HUES48 (cell line): ENCODE data around the gene MYO1H.

ENCODE experiments used
- H3K27ac ChIP-seq: one replicate; pipeline ENCODE4 v1.7.0; 2013; ENCODE audit warnings: low read depth, low read length, inconsistent platforms
- H3K27me3 ChIP-seq: 2 replicates; pipeline ENCODE4 v1.6.1; 2013; ENCODE audit warnings: mild to moderate bottlenecking, low read length; ENCODE audit not compliant: control insufficient read depth, insufficient read depth
- H3K36me3 ChIP-seq: 2 replicates; pipeline ENCODE4 v1.6.1; 2013; ENCODE audit warnings: low read length; ENCODE audit not compliant: control insufficient read depth, insufficient read depth
- H3K4me1 ChIP-seq: 2 replicates; pipeline ENCODE4 v1.6.1; 2013; ENCODE audit warnings: mild to moderate bottlenecking, low read length; ENCODE audit not compliant: control insufficient read depth, insufficient read depth
- H3K4me3 ChIP-seq: 2 replicates; pipeline ENCODE4 v1.5.1; 2013; ENCODE audit warnings: mild to moderate bottlenecking, low read depth, low read length
- H3K9ac ChIP-seq: 2 replicates; pipeline ENCODE4 v1.6.1; 2013; ENCODE audit warnings: mild to moderate bottlenecking, low read depth, low read length, moderate library complexity
- H3K9me3 ChIP-seq: 2 replicates; pipeline ENCODE4 v1.6.1; 2013; ENCODE audit warnings: low read length; ENCODE audit not compliant: control insufficient read depth, insufficient read depth

Gene MYO1H

DNA sequence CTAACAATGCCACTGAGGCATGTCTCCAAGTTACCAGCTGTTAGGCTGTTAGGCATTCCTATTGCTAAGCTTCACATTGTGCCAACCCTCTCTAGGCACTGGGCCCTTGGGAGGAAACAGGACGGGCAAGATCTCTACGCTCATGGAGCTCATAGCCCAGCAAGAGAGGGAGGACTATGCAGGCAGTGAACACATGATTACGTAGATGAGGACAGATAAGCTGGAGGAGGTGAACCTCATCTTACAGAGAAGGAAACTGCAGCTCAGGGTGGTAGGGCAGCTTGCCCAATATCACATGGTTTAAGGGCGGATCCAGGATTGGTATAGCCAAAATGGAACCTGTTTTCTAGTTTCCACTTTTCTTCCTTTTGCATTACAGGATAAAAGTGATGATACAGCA is 137.5 kb downstream of the MYO1H start:
- Histone ChIP-seq H3K4me1 (no peaks in the 10 kb centered on the region), H3K9me3 (no peaks in the 10 kb centered on the region), H3K36me3 (peaks cover 71% of the 10 kb centered on the region), H3K27me3 (no peaks in the 10 kb centered on the region), H3K9ac (no peak overlapping the region), H3K4me3 (no peak overlapping the region), H3K27ac (no peak overlapping the region)

GRCh38 chr12:109487181-109488050 is 139.7 kb downstream of the MYO1H start:
- Histone ChIP-seq H3K36me3 (peaks cover 90% of the 10 kb centered on the region), H3K4me1 (no peaks in the 10 kb centered on the region), H3K9ac (no peak overlapping the region), H3K27ac (no peak overlapping the region), H3K27me3 (no peaks in the 10 kb centered on the region), H3K9me3 (no peaks in the 10 kb centered on the region), H3K4me3 (no peak overlapping the region)

DNA sequence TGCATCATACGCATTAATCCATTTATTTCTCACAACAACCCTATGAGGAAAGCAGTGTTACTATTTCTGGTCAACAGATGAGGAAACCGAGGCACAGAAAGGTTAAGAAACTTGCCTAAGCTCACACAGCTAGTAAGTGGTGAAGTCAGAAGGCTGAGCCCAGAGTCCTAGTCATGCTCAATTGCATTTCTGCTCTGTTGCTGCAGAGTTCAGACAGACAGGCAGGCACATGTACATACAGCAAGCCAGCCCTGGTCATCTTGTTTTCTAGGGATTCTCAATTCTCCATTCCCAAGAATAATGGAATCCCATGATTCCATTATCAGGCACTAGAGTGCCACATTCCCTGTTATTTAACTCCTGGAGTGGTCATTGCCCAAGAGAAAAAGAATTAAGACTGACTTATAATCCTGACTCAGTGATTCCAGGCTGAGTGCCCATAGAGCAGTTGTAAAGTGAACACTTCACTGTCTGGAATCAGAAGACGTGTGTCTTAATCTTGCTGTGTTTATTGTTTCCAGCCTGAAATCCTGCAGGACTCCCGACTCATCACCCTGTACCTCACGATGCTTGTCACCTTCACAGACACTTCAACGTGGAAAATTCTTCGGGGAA is 140.5 kb downstream of the MYO1H start:
- no peak overlapping the region for H3K4me3 ChIP-seq
- no peak overlapping the region for H3K9ac ChIP-seq
- no peaks in the 10 kb centered on the region for H3K27me3 ChIP-seq
- H3K4me1 ChIP-seq: no peaks in the 10 kb centered on the region
- H3K36me3 ChIP-seq: peaks cover 95% of the 10 kb centered on the region
- no peak overlapping the region for H3K27ac ChIP-seq
- no peaks in the 10 kb centered on the region for H3K9me3 ChIP-seq

GRCh38 chr12:109489016-109489954 is 141.6 kb downstream of the MYO1H start:
- H3K27me3 ChIP-seq: no peaks in the 10 kb centered on the region
- H3K36me3 ChIP-seq: peaks cover 88% of the 10 kb centered on the region
- H3K4me3 ChIP-seq: no peak overlapping the region
- no peaks in the 10 kb centered on the region for H3K9me3 ChIP-seq
- no peak overlapping the region for H3K9ac ChIP-seq
- H3K4me1 ChIP-seq: no peaks in the 10 kb centered on the region
- no peak overlapping the region for H3K27ac ChIP-seq

- Histone ChIP-seq H3K27ac (no peak overlapping the region), H3K4me1 (no peaks in the 10 kb centered on the region), H3K9me3 (no peaks in the 10 kb centered on the region), H3K36me3 (peaks cover 83% of the 10 kb centered on the region), H3K27me3 (no peaks in the 10 kb centered on the region), H3K9ac (no peak overlapping the region), H3K4me3 (no peak overlapping the region)
Observed at GRCh38 chr12:109489955-109490565, 142.4 kb downstream of the MYO1H start.

DNA sequence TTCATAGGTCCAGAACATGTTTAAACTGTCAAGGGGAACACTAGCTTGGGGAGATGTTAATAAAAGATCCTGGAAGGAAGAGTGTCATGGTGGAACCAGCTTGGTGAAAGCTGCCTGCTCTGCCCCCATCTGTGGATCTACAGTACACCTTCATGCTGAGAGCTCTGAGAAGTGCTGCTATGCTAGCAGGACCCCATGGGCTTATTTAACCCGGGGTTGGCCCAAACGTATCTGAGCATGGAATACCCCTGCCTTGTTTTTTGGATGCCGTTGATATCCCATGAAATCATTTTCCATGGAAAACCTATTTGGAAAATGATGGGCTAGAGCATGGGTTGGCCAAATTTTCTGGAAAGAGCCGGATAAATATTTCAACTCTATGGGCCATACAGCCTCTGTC is 144.0 kb downstream of the MYO1H start:
- Histone ChIP-seq H3K36me3 (peaks cover 69% of the 10 kb centered on the region), H3K27ac (no peak overlapping the region), H3K4me3 (no peak overlapping the region), H3K27me3 (no peaks in the 10 kb centered on the region), H3K9ac (no peak overlapping the region), H3K4me1 (no peaks in the 10 kb centered on the region), H3K9me3 (no peaks in the 10 kb centered on the region)

GRCh38 chr12:109492371-109492770 is 144.7 kb downstream of the MYO1H start:
- H3K4me3 ChIP-seq: no peak overlapping the region
- H3K4me1 ChIP-seq: no peaks in the 10 kb centered on the region
- no peaks in the 10 kb centered on the region for H3K27me3 ChIP-seq
- H3K9ac ChIP-seq: no peak overlapping the region
- peaks cover 62% of the 10 kb centered on the region for H3K36me3 ChIP-seq
- no peak overlapping the region for H3K27ac ChIP-seq
- no peaks in the 10 kb centered on the region for H3K9me3 ChIP-seq

- H3K9ac ChIP-seq: no peak overlapping the region
- H3K36me3 ChIP-seq: peaks cover 60% of the 10 kb centered on the region
- H3K4me1 ChIP-seq: no peaks in the 10 kb centered on the region
- H3K4me3 ChIP-seq: no peak overlapping the region
- no peak overlapping the region for H3K27ac ChIP-seq
- no peaks in the 10 kb centered on the region for H3K27me3 ChIP-seq
- no peaks in the 10 kb centered on the region for H3K9me3 ChIP-seq
Observed at GRCh38 chr12:109493090-109493489, 145.4 kb downstream of the MYO1H start.

DNA sequence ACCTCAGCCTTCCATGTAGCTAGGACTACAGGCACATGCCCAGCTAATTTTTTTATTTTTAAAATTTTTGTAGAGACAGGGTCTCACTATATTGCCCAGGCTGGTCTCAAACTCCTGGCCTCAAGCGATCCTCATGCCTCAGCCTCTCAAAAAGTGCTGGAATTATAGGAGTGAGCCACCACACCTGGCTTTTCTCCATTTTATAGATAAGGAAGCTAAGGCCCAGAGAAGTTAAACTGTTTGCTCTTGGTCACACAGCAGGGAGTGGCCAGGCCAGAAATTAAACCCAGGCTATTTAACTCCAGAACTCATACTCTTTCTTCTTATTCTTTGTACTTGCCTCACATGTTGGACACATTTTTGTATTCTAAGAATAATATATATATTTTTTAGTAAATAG is 146.2 kb downstream of the MYO1H start:
- Histone ChIP-seq H3K4me3 (no peak overlapping the region), H3K9ac (no peak overlapping the region), H3K27ac (no peak overlapping the region), H3K4me1 (no peaks in the 10 kb centered on the region), H3K36me3 (peaks cover 59% of the 10 kb centered on the region), H3K27me3 (no peaks in the 10 kb centered on the region), H3K9me3 (no peaks in the 10 kb centered on the region)

DNA sequence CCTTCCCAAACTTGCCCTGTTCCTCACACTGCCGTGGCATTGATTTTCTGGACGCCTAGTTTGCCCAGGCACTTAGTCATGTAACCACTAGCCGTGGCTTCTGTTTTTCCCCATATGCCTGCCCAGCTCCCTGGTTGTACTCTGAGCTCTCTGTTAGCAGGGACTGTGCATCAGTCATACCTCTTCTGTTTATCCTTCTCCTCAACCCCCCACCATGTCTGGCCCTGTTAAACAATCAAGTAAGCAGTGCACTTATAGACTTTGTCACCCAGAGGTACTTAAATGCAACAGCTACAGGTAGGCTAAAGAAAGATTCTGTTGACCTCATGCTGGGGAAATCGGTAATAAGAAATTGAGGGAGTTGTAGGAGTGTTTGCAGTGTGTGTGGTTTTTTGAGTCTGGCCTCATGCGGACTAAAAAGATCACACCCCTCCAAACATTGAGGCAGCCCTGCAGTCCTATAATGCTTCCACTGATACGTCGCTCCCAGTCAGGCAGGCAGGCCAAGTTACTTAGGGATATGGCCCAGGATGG is 146.7 kb downstream of the MYO1H start:
- Histone ChIP-seq H3K9me3 (no peaks in the 10 kb centered on the region), H3K4me1 (no peaks in the 10 kb centered on the region), H3K27ac (no peak overlapping the region), H3K36me3 (peaks cover 59% of the 10 kb centered on the region), H3K27me3 (no peaks in the 10 kb centered on the region), H3K4me3 (no peak overlapping the region), H3K9ac (no peak overlapping the region)
